HEK293 (cell line): ENCODE results near the gene RTN4IP1.

Experiments used
- ATF2 ChIP-seq: fragments of 450-650 bp; formaldehyde crosslinking; IDR thresholded peaks from 2 replicates; pipeline ENCODE4 v1.5.1; 2016; ENCODE audit warnings: missing biosample characterization, missing genetic modification characterization, low read depth
- REST ChIP-seq: fragments of 450-650 bp; formaldehyde crosslinking; IDR thresholded peaks from 2 replicates; pipeline ENCODE4 v1.5.1; 2016; ENCODE audit warnings: missing biosample characterization, missing genetic modification characterization
- YY1 ChIP-seq: fragments of 450-650 bp; formaldehyde crosslinking; IDR thresholded peaks from 2 replicates; pipeline ENCODE4 v1.5.1; 2018; ENCODE audit warnings: missing biosample characterization, missing genetic modification characterization
- ZBTB17 ChIP-seq: fragments of 450-650 bp; formaldehyde crosslinking; IDR thresholded peaks from 2 replicates; pipeline ENCODE4 v1.5.1; 2016; ENCODE audit warnings: missing biosample characterization, missing genetic modification characterization
- ZEB2 ChIP-seq: fragments of 450-650 bp; formaldehyde crosslinking; IDR thresholded peaks from 2 replicates; pipeline ENCODE4 v1.5.1; 2016; ENCODE audit warnings: missing biosample characterization, missing genetic modification characterization
- ZNF138 ChIP-seq: fragments of 450-650 bp; formaldehyde crosslinking; IDR thresholded peaks from 2 replicates; pipeline ENCODE4 v1.5.1; 2016; ENCODE audit warnings: missing biosample characterization, missing genetic modification characterization, borderline replicate concordance
- ZNF239 ChIP-seq: fragments of 450-650 bp; formaldehyde crosslinking; IDR thresholded peaks from 2 replicates; pipeline ENCODE4 v1.5.1; 2016; ENCODE audit warnings: missing biosample characterization, missing genetic modification characterization
- ZNF274 ChIP-seq, 2 experiments: fragments of 200-500 bp in 1 of 2; fragments of 450-650 bp in 1 of 2; sonication (Bioruptor generic) in 1 of 2; formaldehyde crosslinking in 1 of 2; IDR thresholded peaks; 2 replicates each; pipeline versions ENCODE4 v1.5.1 to v1.6.1; 2014 to 2016; ENCODE audit warnings: borderline replicate concordance in 1 of 2, inconsistent platforms in 1 of 2, low read length in 1 of 2, missing biosample characterization in 1 of 2, missing genetic modification characterization in 1 of 2
- ZNF311 ChIP-seq: fragments of 450-650 bp; formaldehyde crosslinking; IDR thresholded peaks from 2 replicates; pipeline ENCODE4 v1.5.1; 2017; ENCODE audit warnings: missing biosample characterization, missing genetic modification characterization, borderline replicate concordance
- ZNF324 ChIP-seq: fragments of 450-650 bp; formaldehyde crosslinking; IDR thresholded peaks from 2 replicates; pipeline ENCODE4 v1.5.1; 2016; ENCODE audit warnings: missing biosample characterization, missing genetic modification characterization
- ZNF670 ChIP-seq: fragments of 450-650 bp; formaldehyde crosslinking; IDR thresholded peaks from 2 replicates; pipeline ENCODE4 v1.5.1; 2016; ENCODE audit warnings: missing biosample characterization, missing genetic modification characterization, low read depth
- TF ChIP-seq, protein P1 (sequence below): fragments of 450-650 bp; formaldehyde crosslinking; IDR thresholded peaks from 2 replicates; pipeline ENCODE4 v1.5.1; 2016; ENCODE audit warnings: missing biosample characterization, missing genetic modification characterization

GRCh38 chr6:106617302-106617701, 12.0 kb downstream of the RTN4IP1 start:
- TF ChIP-seq ZBTB17 (no peak), ZNF239 (tag by site-specific recombination) (no peak), YY1 (tag by site-specific recombination) (no peak), ZNF670 (tag by site-specific recombination) (no peak), ZNF324 (tag by site-specific recombination) (no peak), ATF2 (no peak), ZEB2 (tag by site-specific recombination) (no peak), ZNF138 (tag by site-specific recombination) (no peak), REST (tag by site-specific recombination) (no peak), ZNF274 (IDR thresholded peaks at IDR 0.05; ENCODE audit: low read length) (no peak), ZNF274 (tag by site-specific recombination; IDR thresholded peaks at IDR 0.05; ENCODE audit: borderline replicate concordance) (no peak), ZNF311 (no peak)
- TF ChIP-seq, protein P1, sequence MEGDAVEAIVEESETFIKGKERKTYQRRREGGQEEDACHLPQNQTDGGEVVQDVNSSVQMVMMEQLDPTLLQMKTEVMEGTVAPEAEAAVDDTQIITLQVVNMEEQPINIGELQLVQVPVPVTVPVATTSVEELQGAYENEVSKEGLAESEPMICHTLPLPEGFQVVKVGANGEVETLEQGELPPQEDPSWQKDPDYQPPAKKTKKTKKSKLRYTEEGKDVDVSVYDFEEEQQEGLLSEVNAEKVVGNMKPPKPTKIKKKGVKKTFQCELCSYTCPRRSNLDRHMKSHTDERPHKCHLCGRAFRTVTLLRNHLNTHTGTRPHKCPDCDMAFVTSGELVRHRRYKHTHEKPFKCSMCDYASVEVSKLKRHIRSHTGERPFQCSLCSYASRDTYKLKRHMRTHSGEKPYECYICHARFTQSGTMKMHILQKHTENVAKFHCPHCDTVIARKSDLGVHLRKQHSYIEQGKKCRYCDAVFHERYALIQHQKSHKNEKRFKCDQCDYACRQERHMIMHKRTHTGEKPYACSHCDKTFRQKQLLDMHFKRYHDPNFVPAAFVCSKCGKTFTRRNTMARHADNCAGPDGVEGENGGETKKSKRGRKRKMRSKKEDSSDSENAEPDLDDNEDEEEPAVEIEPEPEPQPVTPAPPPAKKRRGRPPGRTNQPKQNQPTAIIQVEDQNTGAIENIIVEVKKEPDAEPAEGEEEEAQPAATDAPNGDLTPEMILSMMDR, result no peak
